Cardiac fibroblast (primary cell): ENCODE data around the gene XG.

Experiments
- DNase-seq, 2 donors: peaks; one replicate each; pipeline versions ENCODE4 v3.0.0 to v3.0.0-alpha.2; 2010; ENCODE audit warnings: low read depth in 2 of 2
- H3K4me3 ChIP-seq, 2 donors: replicated peaks in 1 of 2; 1 replicate in 1 of 2; 2 replicates in 1 of 2; pipeline ENCODE4 v1.5.1; 2011; ENCODE audit warnings: low read depth in 2 of 2, low read length in 2 of 2, mild to moderate bottlenecking in 2 of 2, moderate library complexity in 1 of 2
- TF ChIP-seq, protein P1 (sequence below): IDR thresholded peaks from one replicate; pipeline ENCODE4 v1.5.1; 2011; ENCODE audit warnings: low read depth, mild to moderate bottlenecking, low read length, inconsistent platforms

The XG gene

GRCh38 chrX:2710041-2710840 is 41.6 kb upstream of the XG start:
- peak; percentile 85 to 95 for DNase-seq
- H3K4me3 ChIP-seq, result peak overlapping the region in 1 of 2 donors; percentile 35
- TF ChIP-seq, protein P1, sequence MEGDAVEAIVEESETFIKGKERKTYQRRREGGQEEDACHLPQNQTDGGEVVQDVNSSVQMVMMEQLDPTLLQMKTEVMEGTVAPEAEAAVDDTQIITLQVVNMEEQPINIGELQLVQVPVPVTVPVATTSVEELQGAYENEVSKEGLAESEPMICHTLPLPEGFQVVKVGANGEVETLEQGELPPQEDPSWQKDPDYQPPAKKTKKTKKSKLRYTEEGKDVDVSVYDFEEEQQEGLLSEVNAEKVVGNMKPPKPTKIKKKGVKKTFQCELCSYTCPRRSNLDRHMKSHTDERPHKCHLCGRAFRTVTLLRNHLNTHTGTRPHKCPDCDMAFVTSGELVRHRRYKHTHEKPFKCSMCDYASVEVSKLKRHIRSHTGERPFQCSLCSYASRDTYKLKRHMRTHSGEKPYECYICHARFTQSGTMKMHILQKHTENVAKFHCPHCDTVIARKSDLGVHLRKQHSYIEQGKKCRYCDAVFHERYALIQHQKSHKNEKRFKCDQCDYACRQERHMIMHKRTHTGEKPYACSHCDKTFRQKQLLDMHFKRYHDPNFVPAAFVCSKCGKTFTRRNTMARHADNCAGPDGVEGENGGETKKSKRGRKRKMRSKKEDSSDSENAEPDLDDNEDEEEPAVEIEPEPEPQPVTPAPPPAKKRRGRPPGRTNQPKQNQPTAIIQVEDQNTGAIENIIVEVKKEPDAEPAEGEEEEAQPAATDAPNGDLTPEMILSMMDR, result no peak

DNA sequence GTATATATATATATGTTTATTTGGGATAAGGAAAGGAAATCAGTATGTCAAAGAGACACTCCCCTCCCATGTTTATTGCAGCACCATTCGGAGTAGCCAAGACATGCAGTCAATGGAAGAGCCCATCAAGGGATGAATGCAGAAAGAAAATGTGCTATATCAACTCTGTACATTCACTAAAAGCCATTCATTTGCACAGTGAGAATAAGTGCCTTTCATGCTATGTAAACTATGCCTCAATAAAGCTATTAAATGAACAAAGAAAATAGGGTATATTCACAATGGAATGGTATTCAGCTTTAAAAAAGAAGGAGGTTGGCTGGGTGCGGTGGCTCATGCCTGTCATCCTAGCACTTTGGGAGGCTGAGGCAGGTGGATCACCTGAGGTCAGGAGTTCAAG is 40.4 kb upstream of the XG start:
- TF ChIP-seq, protein P1, result no peak

DNA sequence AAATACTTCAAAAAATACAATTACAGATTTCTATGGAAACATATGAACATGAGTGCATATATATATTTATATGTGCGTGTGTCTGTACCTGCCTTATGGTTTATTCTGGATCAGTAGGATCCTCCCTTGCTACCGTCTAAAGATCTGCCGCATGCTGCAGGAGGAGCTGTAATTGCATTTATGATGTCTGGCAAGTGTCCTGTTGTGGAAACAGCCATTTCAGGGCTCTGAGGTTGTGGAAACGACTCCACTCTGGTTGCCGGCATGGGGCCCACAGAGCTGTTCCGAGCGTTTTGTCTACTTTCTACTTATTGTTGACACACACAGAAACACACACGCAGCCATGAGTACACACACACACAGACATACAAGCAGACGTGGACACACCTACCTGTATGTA is 39.4 kb upstream of the XG start:
- TF ChIP-seq, protein P1, result no peak
- DNase-seq, result no peak
- H3K4me3 ChIP-seq, result no peak overlapping the region

More for the DNA sequence above, 40.4 kb upstream of the XG start:
- no peak overlapping the region for H3K4me3 ChIP-seq
- DNase-seq, result no peak

GRCh38 chrX:2712890-2713840 is 38.7 kb upstream of the XG start:
- DNase-seq, result no peak
- TF ChIP-seq, protein P1, result no peak
- H3K4me3 ChIP-seq, result no peak overlapping the region

GRCh38 chrX:2714551-2714950 is 37.3 kb upstream of the XG start:
- no peak for DNase-seq
- TF ChIP-seq, protein P1, result no peak
- no peak overlapping the region for H3K4me3 ChIP-seq

DNA sequence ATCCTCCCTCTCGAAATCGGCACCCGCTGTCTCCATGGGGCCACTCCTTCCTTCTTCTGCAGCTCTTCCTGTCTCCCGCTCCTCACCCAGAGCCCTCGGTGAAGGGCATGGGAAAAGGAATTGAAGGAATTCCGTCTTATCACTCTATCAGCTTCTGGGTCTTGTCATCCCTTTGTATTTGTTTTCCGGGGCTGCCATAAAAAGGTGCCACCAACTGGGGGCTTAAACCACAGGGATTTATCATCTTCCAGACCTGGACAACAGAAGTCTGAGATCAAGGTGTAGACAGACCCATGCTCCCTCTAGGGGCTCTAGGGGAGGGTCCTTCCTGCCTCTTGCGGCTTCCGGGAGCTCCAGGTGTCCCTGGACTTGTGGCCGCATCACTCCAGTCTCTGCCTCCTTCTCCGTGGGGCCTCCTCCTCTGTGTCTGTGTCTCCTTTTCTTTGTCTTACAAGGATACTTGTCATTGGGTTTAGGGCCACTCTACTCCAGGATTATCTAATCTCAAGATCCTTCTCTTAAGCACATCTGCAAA is 36.7 kb upstream of the XG start:
- TF ChIP-seq, protein P1, result no peak
- no peak overlapping the region for H3K4me3 ChIP-seq
- DNase-seq, result no peak
